Stomach smooth muscle (tissue), 2 donors: ENCODE measurements around the gene HIBADH.
"Not testable (repeated sequence)": the region's sequence is repeated elsewhere in the genome, so short reads cannot be mapped to it uniquely, and the experiment has no call there.

ENCODE experiments used
- H3K27ac ChIP-seq: one replicate; pipeline ENCODE4 v1.7.0; 2013; ENCODE audit warnings: mild to moderate bottlenecking, low read length, inconsistent platforms
- H3K27me3 ChIP-seq, 2 donors: one replicate each; pipeline ENCODE4 v1.7.0; 2013; ENCODE audit warnings: low read length in 2 of 2; ENCODE audit not compliant: insufficient read depth in 2 of 2, control insufficient read depth in 1 of 2
- H3K36me3 ChIP-seq, 2 donors: one replicate each; pipeline ENCODE4 v1.7.0; 2013; ENCODE audit warnings: low read length in 2 of 2; ENCODE audit not compliant: control insufficient read depth in 2 of 2, insufficient read depth in 2 of 2
- H3K4me1 ChIP-seq: one replicate; pipeline ENCODE4 v1.7.0; 2013; ENCODE audit warnings: low read length; ENCODE audit not compliant: control insufficient read depth, insufficient read depth
- H3K4me3 ChIP-seq, 2 donors: one replicate each; pipeline ENCODE4 v1.7.0; 2013; ENCODE audit warnings: low read length in 2 of 2
- H3K9ac ChIP-seq, 2 donors: one replicate each; pipeline ENCODE4 v1.7.0; 2013; ENCODE audit warnings: low read length in 2 of 2, mild to moderate bottlenecking in 1 of 2
- H3K9me3 ChIP-seq, 2 donors: one replicate each; pipeline ENCODE4 v1.7.0; 2013; ENCODE audit warnings: low read length in 2 of 2; ENCODE audit not compliant: control insufficient read depth in 2 of 2
- donor health status: healthy.
- donor health status: Pancreatic carcinoma.

The HIBADH gene

GRCh38 chr7:27578169-27578568 lies 84.5 kb downstream of the HIBADH start:
- H3K36me3 ChIP-seq, H3K27ac ChIP-seq, H3K9me3 ChIP-seq, H3K9ac ChIP-seq, H3K4me3 ChIP-seq, H3K27me3 ChIP-seq, H3K4me1 ChIP-seq: not testable (repeated sequence)

GRCh38 chr7:27576360-27576944 lies 86.2 kb downstream of the HIBADH start:
- no peak overlapping the region for H3K4me3 ChIP-seq
- no peak overlapping the region for H3K9ac ChIP-seq
- H3K27ac ChIP-seq = no peak overlapping the region
- no peaks in the 10 kb centered on the region for H3K4me1 ChIP-seq
- H3K36me3 ChIP-seq = no peaks in the 10 kb centered on the region
- H3K9me3 ChIP-seq = no peaks in the 10 kb centered on the region
- no peaks in the 10 kb centered on the region for H3K27me3 ChIP-seq

DNA sequence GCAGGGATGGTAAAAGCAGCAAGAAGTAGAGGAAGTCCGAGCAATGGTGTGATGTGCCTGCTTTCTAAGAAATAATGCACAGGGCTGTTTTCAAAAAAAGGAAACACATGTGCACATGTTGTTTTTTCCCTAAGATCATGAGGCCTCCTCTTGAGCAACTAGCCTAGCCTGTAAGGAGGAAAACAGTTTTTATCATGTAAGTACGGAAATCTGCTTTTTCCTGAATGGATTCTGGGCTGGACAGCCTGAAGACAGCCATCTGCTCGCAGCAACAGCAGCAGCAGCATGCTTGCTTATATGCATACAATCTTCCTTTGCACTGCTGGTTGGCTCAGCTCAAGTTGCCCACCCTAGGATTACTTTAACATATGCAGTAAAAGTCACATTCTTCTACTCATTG lies 87.1 kb downstream of the HIBADH start:
- H3K9me3 ChIP-seq = no peaks in the 10 kb centered on the region
- no peaks in the 10 kb centered on the region for H3K36me3 ChIP-seq
- no peak overlapping the region for H3K9ac ChIP-seq
- H3K4me1 ChIP-seq = no peaks in the 10 kb centered on the region
- H3K27ac ChIP-seq = no peak overlapping the region
- H3K27me3 ChIP-seq = no peaks in the 10 kb centered on the region
- H3K4me3 ChIP-seq = no peak overlapping the region

DNA sequence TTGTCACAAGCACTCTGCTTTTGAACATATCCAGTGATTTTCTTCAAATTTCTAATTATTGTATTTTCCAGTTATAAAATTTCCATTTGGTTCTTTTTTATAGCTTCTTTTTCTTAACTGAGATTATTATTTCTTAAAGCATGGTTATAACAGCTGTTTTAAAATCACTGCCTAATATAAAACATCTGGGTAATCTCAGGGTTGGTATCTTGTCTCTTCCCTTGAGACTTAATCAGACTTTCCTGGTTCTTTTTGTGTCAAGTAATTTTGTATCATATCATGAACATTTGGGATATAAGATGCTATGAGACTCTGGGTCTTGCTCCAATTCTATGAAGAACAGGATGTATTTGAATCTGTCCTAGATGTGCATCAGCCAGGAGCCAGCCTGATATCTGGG lies 93.6 kb downstream of the HIBADH start:
- Histone ChIP-seq H3K27ac (no peak overlapping the region), H3K27me3 (no peaks in the 10 kb centered on the region), H3K9ac (no peak overlapping the region), H3K4me3 (no peak overlapping the region), H3K36me3 (no peaks in the 10 kb centered on the region), H3K9me3 (no peaks in the 10 kb centered on the region), H3K4me1 (no peaks in the 10 kb centered on the region)

DNA sequence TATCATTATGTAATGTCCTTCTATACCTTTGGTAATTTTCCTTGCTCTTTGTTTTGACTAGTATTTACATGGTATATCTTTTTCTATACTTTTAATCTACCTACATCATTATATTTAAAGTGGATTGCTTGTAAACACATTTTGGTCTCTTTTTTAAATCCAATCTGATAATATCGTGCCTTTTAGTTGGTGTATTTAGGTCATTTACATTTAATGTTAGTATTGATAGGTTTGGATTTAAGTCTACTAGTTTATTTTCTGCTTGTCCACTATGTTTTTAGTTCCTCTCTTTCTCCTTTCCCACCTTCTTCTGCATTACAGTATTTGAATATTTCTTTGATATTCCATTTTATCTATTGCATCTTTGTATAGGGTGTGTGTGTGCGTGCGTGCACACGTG lies 95.4 kb downstream of the HIBADH start:
- Histone ChIP-seq H3K27ac (no peak overlapping the region), H3K4me1 (no peaks in the 10 kb centered on the region), H3K27me3 (no peaks in the 10 kb centered on the region), H3K36me3 (no peaks in the 10 kb centered on the region), H3K9ac (no peak overlapping the region), H3K4me3 (no peak overlapping the region), H3K9me3 (no peaks in the 10 kb centered on the region)

- H3K4me1 ChIP-seq = no peaks in the 10 kb centered on the region
- no peak overlapping the region for H3K27ac ChIP-seq
- H3K4me3 ChIP-seq = no peak overlapping the region
- H3K9ac ChIP-seq = no peak overlapping the region
- H3K36me3 ChIP-seq = no peaks in the 10 kb centered on the region
- H3K9me3 ChIP-seq = no peaks in the 10 kb centered on the region
- no peaks in the 10 kb centered on the region for H3K27me3 ChIP-seq
Observed at GRCh38 chr7:27564881-27565482, 97.7 kb downstream of the HIBADH start.

- no peaks in the 10 kb centered on the region for H3K36me3 ChIP-seq
- no peak overlapping the region for H3K4me3 ChIP-seq
- H3K9ac ChIP-seq = no peak overlapping the region
- no peaks in the 10 kb centered on the region for H3K27me3 ChIP-seq
- H3K9me3 ChIP-seq = no peaks in the 10 kb centered on the region
- no peaks in the 10 kb centered on the region for H3K4me1 ChIP-seq
- H3K27ac ChIP-seq = no peak overlapping the region
Observed at GRCh38 chr7:27560706-27561235, 101.9 kb downstream of the HIBADH start.

GRCh38 chr7:27555670-27556069 lies 107.0 kb downstream of the HIBADH start:
- Histone ChIP-seq H3K27ac (no peak overlapping the region), H3K4me1 (no peaks in the 10 kb centered on the region), H3K9me3 (no peaks in the 10 kb centered on the region), H3K27me3 (no peaks in the 10 kb centered on the region), H3K4me3 (no peak overlapping the region), H3K36me3 (no peaks in the 10 kb centered on the region), H3K9ac (no peak overlapping the region)

GRCh38 chr7:27554826-27555225 lies 107.9 kb downstream of the HIBADH start:
- Histone ChIP-seq H3K4me1 (no peaks in the 10 kb centered on the region), H3K9ac (no peak overlapping the region), H3K9me3 (no peaks in the 10 kb centered on the region), H3K27ac (no peak overlapping the region), H3K36me3 (no peaks in the 10 kb centered on the region), H3K27me3 (no peaks in the 10 kb centered on the region), H3K4me3 (no peak overlapping the region)

GRCh38 chr7:27553273-27553672 lies 109.4 kb downstream of the HIBADH start:
- no peak overlapping the region for H3K27ac ChIP-seq

DNA sequence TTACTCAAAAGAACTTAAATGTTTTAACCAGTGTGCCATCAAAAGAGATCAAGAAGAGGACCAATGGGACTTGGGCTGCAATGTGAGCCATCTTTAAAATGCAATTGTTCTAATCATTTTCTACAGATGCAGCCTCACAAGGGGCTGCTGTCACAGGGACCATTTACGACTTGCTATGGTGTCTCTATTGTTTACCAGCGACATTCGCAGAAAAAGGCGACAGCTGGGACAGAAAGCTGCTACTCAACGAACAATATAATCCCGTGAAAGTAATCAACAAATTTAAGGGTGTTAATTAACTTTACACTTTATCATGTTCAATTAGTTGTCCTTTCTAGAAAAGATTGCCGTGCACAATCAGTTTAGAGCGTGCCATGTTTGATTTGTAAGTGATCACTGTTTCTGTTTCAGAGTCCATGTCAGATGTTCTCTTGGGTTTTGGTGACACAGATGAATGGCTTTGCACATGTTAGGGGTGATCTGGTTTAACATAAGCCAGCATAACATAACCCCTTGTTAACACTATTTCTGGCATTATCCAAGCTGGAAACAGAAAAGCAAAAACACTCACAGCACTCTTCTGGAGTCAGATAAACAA lies 110.8 kb downstream of the HIBADH start:
- H3K4me1 ChIP-seq = no peaks in the 10 kb centered on the region
- H3K36me3 ChIP-seq = no peaks in the 10 kb centered on the region
- no peak overlapping the region for H3K9ac ChIP-seq
- H3K27ac ChIP-seq = no peak overlapping the region
- no peaks in the 10 kb centered on the region for H3K27me3 ChIP-seq
- H3K9me3 ChIP-seq = no peaks in the 10 kb centered on the region
- no peak overlapping the region for H3K4me3 ChIP-seq

More at GRCh38 chr7:27553273-27553672, 109.4 kb downstream of the HIBADH start:
- no peak overlapping the region for H3K4me3 ChIP-seq
- no peaks in the 10 kb centered on the region for H3K9me3 ChIP-seq
- H3K9ac ChIP-seq = no peak overlapping the region
- no peaks in the 10 kb centered on the region for H3K36me3 ChIP-seq
- no peaks in the 10 kb centered on the region for H3K27me3 ChIP-seq
- H3K4me1 ChIP-seq = no peaks in the 10 kb centered on the region
